PFSK-1 (cell line): ENCODE results near the gene SFN.

Experiments
- FOXP2 ChIP-seq: optimal IDR thresholded peaks from 2 replicates; pipeline ENCODE3; 2011; ENCODE audit warnings: borderline replicate concordance, control low read depth, inconsistent platforms; ENCODE audit not compliant: insufficient read depth; ENCODE audit errors: extremely low read length, extremely low read depth
- POLR2AphosphoS5 ChIP-seq: IDR thresholded peaks from 2 replicates; pipeline ENCODE4 v1.6.1; 2012; ENCODE audit warnings: low read depth, mild to moderate bottlenecking, control low read depth, low read length, moderate library complexity
- SIN3A ChIP-seq: IDR thresholded peaks from 2 replicates; pipeline ENCODE4 v1.6.1; 2012; ENCODE audit warnings: mild to moderate bottlenecking, low read length, moderate library complexity, borderline replicate concordance; ENCODE audit not compliant: insufficient read depth
- TAF1 ChIP-seq: IDR thresholded peaks from 2 replicates; pipeline ENCODE4 v1.6.1; 2012; ENCODE audit warnings: low read length, control low read depth, borderline replicate concordance; ENCODE audit not compliant: insufficient read depth
- TF ChIP-seq, protein P1 (sequence below), 2 experiments: IDR thresholded peaks; 2 replicates each; pipeline versions ENCODE4 v1.6.1 to v1.8.0; 2011 to 2012; ENCODE audit warnings: low read depth in 2 of 2, low read length in 2 of 2, control low read depth in 1 of 2, inconsistent platforms in 1 of 2, mild to moderate bottlenecking in 1 of 2, moderate library complexity in 1 of 2; ENCODE audit not compliant: insufficient read depth in 1 of 2

SFN gene

DNA sequence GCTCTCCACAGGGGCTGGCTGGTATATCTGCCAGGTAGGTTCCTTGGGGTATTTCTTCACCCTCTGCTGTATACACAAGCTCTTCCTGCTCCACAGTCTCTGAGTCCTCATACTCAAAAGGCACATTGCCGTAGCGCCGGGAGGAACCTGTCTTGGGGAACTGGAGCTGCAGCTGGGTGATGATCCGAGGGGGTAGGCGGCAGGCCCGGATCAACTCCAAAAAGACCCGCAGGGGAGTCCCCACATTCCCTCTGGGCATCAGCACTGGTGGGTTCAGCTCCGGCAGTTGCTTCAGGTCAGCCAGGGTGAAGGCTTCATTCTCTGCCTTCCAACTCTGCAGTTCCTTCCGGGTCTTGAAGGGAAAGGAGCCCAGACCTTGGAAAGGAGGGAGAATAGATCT is 34.4 kb downstream of the SFN start:
- TF ChIP-seq FOXP2 (no peak), POLR2AphosphoS5 (no peak), SIN3A (no peak), TAF1 (no peak)
- TF ChIP-seq, protein P1, sequence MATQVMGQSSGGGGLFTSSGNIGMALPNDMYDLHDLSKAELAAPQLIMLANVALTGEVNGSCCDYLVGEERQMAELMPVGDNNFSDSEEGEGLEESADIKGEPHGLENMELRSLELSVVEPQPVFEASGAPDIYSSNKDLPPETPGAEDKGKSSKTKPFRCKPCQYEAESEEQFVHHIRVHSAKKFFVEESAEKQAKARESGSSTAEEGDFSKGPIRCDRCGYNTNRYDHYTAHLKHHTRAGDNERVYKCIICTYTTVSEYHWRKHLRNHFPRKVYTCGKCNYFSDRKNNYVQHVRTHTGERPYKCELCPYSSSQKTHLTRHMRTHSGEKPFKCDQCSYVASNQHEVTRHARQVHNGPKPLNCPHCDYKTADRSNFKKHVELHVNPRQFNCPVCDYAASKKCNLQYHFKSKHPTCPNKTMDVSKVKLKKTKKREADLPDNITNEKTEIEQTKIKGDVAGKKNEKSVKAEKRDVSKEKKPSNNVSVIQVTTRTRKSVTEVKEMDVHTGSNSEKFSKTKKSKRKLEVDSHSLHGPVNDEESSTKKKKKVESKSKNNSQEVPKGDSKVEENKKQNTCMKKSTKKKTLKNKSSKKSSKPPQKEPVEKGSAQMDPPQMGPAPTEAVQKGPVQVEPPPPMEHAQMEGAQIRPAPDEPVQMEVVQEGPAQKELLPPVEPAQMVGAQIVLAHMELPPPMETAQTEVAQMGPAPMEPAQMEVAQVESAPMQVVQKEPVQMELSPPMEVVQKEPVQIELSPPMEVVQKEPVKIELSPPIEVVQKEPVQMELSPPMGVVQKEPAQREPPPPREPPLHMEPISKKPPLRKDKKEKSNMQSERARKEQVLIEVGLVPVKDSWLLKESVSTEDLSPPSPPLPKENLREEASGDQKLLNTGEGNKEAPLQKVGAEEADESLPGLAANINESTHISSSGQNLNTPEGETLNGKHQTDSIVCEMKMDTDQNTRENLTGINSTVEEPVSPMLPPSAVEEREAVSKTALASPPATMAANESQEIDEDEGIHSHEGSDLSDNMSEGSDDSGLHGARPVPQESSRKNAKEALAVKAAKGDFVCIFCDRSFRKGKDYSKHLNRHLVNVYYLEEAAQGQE (IDR thresholded peaks at IDR 0.05; ENCODE audit: insufficient read depth in 1 of 2, low read depth in 2 of 2, low read length in 2 of 2) = no peak

DNA sequence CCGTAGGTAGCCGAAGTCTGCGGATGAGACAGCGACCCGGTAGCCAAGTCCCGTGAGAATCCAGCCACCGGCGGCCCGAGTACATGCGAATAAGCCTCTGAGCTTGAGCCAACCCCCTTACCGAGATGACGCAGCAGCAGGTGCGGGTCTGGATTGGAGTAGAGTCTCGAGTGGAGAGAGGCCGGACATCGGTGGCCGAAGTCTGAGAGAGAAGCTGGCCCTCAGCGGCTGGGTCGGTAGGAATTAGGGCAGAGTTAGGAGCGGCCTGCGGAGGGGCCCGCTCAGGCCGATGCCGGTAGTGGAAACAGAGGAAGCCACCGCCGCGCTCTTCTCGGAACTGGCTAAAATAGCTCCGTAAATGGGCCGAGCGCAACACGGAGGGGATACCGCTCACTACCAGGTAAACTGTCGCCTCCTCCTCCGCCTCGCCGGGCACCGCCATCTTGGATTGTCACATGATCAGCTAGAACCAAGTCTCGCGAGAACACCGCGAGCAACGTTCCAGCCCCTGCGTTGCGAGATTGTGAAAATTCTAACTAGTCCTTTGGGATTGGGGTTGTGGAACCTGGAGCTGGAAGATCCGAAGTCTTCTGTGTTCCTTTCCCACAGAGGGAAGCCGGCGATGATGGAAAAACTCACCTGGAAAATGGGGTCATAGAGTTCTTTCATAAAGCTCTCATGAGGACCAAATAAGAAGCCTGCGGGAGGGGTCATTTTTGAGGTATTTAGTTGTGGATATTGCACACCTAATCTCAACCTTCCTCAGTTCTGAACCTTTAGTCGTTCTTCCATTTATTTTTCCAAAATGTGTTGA is 37.3 kb downstream of the SFN start, which contains the start of gene GPATCH3:
TSS of gene GPATCH3 (minus strand) at position 467 of the 814 bp plus-strand sequence. CDS start at position 442, 25 bp downstream.
- TF ChIP-seq, protein P1 (IDR thresholded peaks at IDR 0.05; ENCODE audit: insufficient read depth in 1 of 2, low read depth in 2 of 2, low read length in 2 of 2) = 0 out of 4 replicates have a peak, but pooled peaks of 1 of the 2 experiments have one; percentile 38
- TF ChIP-seq SIN3A (peak; percentile 94), POLR2AphosphoS5 (peak; percentile 95), FOXP2 (peak; percentile 51), TAF1 (peak; percentile 92; the same call in 1 of the 2 replicates)

DNA sequence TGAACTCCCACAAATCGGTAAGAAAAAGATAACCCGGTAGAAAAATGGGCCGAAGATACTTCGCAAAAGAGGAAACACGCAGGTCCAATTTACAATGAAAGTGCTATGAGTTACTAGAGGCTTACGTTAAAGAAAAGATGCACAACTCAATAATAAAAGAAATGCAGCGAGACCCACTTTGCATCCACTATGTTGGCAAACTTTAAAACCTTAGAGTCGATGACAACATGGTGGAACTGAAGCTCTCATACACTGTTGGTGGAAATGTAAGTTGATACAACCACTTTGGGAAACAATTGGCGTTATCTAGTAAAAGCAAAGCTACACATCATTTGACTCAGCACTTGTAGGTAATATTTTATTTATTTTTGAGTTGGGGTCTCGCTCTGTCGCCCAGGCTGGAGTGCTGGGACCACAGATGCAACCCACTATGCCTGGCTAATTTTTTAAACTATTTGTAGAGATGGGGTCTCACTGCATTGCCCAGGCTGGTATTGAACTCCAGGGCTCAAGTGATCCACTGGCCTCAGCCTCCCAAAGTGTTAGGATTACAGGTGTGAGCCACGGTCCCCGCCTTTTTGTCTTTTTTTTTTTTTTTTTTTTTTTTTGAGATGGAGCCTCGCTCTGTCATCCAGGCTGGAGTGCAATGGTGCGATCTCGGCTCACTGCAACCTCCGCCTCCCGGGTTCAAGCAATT is 38.0 kb downstream of the SFN start:
- no peak for TF ChIP-seq TAF1

DNA sequence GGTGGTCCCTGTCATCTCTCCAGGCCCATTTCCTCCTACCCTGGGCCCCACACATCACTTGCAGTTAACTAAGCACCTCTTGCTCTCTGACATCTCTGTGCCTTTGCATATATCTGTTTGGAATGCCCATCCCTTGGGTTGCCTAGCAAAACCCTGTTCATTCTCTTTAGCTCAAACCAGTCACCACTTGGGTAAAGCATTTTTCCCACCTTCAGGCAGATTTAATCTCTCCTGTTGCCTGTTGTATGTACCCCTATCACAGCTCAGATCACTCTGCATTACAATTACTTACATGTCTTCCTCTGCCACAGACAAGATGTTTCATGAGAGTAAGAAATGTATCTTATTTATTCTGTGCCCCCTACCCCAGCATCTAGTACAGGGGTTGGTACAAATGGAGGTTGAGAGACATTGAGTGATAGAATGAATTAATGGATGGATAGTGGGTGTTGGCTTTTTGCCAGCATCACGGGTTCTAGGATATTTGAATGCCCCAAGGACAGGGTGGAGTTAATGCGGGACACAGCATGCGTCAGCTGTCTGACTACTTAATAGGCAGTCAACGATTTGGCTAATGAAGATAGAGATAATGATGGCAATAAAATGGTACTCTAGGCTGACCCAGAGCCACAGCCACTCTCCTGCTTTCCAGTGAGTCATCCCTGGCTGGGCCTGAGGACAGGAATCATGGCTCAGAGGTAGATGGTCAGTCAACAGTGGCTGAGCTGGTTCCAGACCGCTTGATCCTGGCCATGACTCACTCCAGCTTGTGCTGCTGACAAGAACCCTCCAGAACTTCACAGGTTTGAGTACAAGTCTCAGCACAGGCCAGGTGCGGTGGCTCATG is 44.3 kb downstream of the SFN start:
- TF ChIP-seq FOXP2 (no peak), SIN3A (no peak), TAF1 (no peak), POLR2AphosphoS5 (no peak)
- TF ChIP-seq, protein P1 (IDR thresholded peaks at IDR 0.05; ENCODE audit: insufficient read depth in 1 of 2, low read depth in 2 of 2, low read length in 2 of 2) = no peak

DNA sequence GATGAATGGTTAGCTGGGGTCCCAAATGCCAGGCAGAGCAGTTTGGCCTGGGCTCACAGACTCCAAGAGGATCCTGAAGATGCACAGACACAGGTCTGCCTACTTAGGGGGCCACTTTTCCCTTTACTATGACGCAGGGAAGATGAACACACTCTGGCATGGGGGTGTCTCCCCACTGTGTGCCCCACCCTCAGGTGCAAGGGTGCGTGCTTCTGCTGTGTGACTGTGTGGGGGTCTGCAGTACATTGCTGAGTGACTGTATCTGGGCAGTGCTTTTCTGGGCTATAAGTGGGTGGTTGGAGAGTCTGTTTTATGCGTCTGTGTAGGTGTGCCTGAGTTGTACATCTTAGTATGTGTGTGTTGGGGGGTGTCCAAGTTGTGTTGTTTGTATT is 47.0 kb downstream of the SFN start:
- no peak for TF ChIP-seq TAF1
- no peak for TF ChIP-seq SIN3A
